GM12878 (cell line): ENCODE data around the gene REXO1.

Source experiments
- CTCF ChIP-seq, 3 experiments: IDR thresholded peaks in 2 of 3; conservative IDR thresholded peaks in 1 of 3; 2 replicates each; pipeline ENCODE4 v1.5.1; 2011; ENCODE audit warnings: low read depth in 3 of 3, low read length in 3 of 3, mild to moderate bottlenecking in 3 of 3, control low read depth in 2 of 3, moderate library complexity in 2 of 3, inconsistent platforms in 1 of 3, mixed read lengths in 1 of 3; ENCODE audit not compliant: control insufficient read depth in 2 of 3, insufficient read depth in 1 of 3; ENCODE audit errors: extremely low read depth in 1 of 3
- E2F4 ChIP-seq: IDR thresholded peaks from 2 replicates; pipeline ENCODE4 v1.6.1; 2012; ENCODE audit warnings: low read depth, low read length, improper control_type of control experiment
- NBN ChIP-seq: fragments of 450-650 bp; IDR thresholded peaks from 2 replicates; pipeline ENCODE4 v1.6.1; 2016
- NRF1 ChIP-seq: conservative IDR thresholded peaks from 2 replicates; pipeline ENCODE4 v1.6.1; 2011; ENCODE audit warnings: mild to moderate bottlenecking, low read depth, low read length, improper control_type of control experiment
- ZBTB11 ChIP-seq: fragments of 450-650 bp; formaldehyde crosslinking; IDR thresholded peaks from 2 replicates; pipeline ENCODE4 v1.5.0; 2022; ENCODE audit warnings: mild to moderate bottlenecking, missing genetic modification characterization

GRCh38 chr19:1889907-1890306 is 41.6 kb upstream of the REXO1 start:
- no peak for TF ChIP-seq CTCF (IDR thresholded peaks at IDR 0.05 in 2 of 3, conservative IDR thresholded peaks at IDR 0.05 in 1 of 3; ENCODE audit: control insufficient read depth in 2 of 3, extremely low read depth in 1 of 3, insufficient read depth in 1 of 3, low read depth in 3 of 3, low read length in 3 of 3)
- TF ChIP-seq NRF1: no peak
- no peak for TF ChIP-seq ZBTB11 (CRISPR knock-in tag)
- TF ChIP-seq NBN: no peak
- TF ChIP-seq E2F4: no peak
